Right lobe of liver (tissue), 6 donors: ENCODE measurements around the gene PEAR1. TPM values are rescaled to one million over a fixed set of nuclear protein-coding genes. Genes with fewer than 3 reads are reported as not detected.

Experiments used
- ATAC-seq, 4 donors: fragments of 200-7000 bp; cut with Tn5 transposase; one replicate each; pipeline ENCODE4 v1.9.1; 2020; ENCODE audit warnings: mild to moderate bottlenecking in 4 of 4, moderate library complexity in 4 of 4
- DNase-seq, 3 donors: peaks; one replicate each; pipeline ENCODE4 v3.0.0-alpha.2; 2020
- H3K27ac ChIP-seq, 3 donors: fragments of 200-600 bp; one replicate each; pipeline ENCODE4 v1.8.0; 2022
- H3K27me3 ChIP-seq, 2 donors: fragments of 200-600 bp; one replicate each; pipeline ENCODE4 v1.8.0; 2022
- H3K36me3 ChIP-seq, 4 donors: fragments of 200-600 bp; sonication (generic) in 1 of 4; one replicate each; pipeline versions ENCODE4 v1.5.1 to v1.8.0; 2017 to 2022; ENCODE audit warnings: control low read depth in 1 of 4
- H3K4me1 ChIP-seq, 4 donors: fragments of 200-600 bp; sonication (generic) in 1 of 4; one replicate each; pipeline versions ENCODE4 v1.5.1 to v1.8.0; 2017 to 2022; ENCODE audit warnings: control low read depth in 1 of 4
- H3K4me3 ChIP-seq, 3 donors: fragments of 200-600 bp; one replicate each; pipeline ENCODE4 v1.8.0; 2022
- H3K9me3 ChIP-seq, 4 donors: fragments of 200-600 bp; sonication (generic) in 1 of 4; one replicate each; pipeline versions ENCODE4 v1.5.1 to v1.8.0; 2017 to 2022; ENCODE audit warnings: control low read depth in 1 of 4
- POLR2A ChIP-seq: fragments of 450-650 bp; IDR thresholded peaks from one replicate; pipeline ENCODE4 v1.6.1; 2017; ENCODE audit warnings: antibody characterized with exemption, mild to moderate bottlenecking
- WGBS: methylation state at CpG from one replicate; pipeline ENCODE4 v1.1.6; 2018; ENCODE audit warnings: low coverage, low lambda C conversion rate; ENCODE audit not compliant: insufficient coverage; ENCODE audit errors: missing lambda C conversion rate; 5-methylcytosine and 5-hydroxymethylcytosine counted together
- intact Hi-C, 2 donors: fragments of 100-400 bp; cut with DNase I; formaldehyde crosslinking; loops; one replicate each; pipeline versions ENCODE4 v1.11.2 to v1.14.1; 2022
- total RNA-seq, 6 experiments: library from RNA; depleted of rRNA in 2 of 6; stranded (reverse); fragments of >200 nt in 2 of 6; fragmentation: NEBNext Ultra II Directional in 3 of 6; extraction: Animal tissue kit (Norgen Biotek cat#: 25700) in 3 of 6; gene quantifications; one replicate each; pipeline versions ENCODE4 v1.1.0 to v1.2.4, GENCODE V29; 2016 to 2023
- TF ChIP-seq, protein P1 (sequence below), 4 donors: fragments of 200-600 bp in 3 of 4; fragments of 450-650 bp in 1 of 4; IDR thresholded peaks; one replicate each; pipeline versions ENCODE4 v1.5.1 to v1.8.0; 2016 to 2022; ENCODE audit warnings: antibody characterized with exemption in 4 of 4, mild to moderate bottlenecking in 2 of 4
- donor health status: DM: no; HTN: yes; CAD: no.
- donor health status: DM: no; HTN: no; CAD: no.
- donor health status: DM: no; HTN: no; CAD: no.
- donor health status: DM: no; HTN: yes; CAD: no.
- donor health status: DM: no; HTN: yes; CAD: no.

The PEAR1 gene
- total RNA-seq, 6 experiments from 2014 or later, result 2.2 to 9.8 (median 3.6) TPM

DNA sequence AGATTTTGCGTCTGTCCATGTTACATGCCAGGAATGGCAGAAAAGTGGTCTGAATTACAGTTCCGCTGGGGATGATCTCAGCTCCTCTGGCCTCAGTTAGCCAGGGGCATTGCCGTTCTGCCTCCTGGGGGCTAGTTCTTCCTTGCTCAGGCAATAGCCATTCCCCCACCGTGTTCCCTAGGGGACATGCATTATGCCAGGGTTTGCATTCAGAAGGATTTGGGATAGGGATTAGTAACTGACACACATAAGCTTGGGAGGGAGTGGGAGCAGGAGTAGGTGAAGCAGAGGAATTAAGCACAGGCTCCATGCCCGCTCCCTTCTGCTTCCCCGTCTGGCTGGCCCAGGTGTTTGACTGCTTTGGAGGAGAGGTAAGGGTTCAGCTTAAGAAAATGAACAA, 39.6 kb downstream of the PEAR1 start:
- intact Hi-C loops, result no loop called here
- Histone ChIP-seq H3K36me3 (peaks cover 0 to 12% (median 0%) of the 10 kb centered on the region in 4 donors), H3K4me3 (no peak overlapping the region), H3K27ac (no peak overlapping the region), H3K9me3 (no peaks in the 10 kb centered on the region), H3K27me3 (no peaks in the 10 kb centered on the region), H3K4me1 (no peaks in the 10 kb centered on the region)
- no peak for DNase-seq
- whole genome bisulfite sequencing, result 83% methylated on average over 6 of the region's 6 CpGs
- ATAC-seq, result no peak
- no peak for TF ChIP-seq POLR2A
- TF ChIP-seq, protein P1, sequence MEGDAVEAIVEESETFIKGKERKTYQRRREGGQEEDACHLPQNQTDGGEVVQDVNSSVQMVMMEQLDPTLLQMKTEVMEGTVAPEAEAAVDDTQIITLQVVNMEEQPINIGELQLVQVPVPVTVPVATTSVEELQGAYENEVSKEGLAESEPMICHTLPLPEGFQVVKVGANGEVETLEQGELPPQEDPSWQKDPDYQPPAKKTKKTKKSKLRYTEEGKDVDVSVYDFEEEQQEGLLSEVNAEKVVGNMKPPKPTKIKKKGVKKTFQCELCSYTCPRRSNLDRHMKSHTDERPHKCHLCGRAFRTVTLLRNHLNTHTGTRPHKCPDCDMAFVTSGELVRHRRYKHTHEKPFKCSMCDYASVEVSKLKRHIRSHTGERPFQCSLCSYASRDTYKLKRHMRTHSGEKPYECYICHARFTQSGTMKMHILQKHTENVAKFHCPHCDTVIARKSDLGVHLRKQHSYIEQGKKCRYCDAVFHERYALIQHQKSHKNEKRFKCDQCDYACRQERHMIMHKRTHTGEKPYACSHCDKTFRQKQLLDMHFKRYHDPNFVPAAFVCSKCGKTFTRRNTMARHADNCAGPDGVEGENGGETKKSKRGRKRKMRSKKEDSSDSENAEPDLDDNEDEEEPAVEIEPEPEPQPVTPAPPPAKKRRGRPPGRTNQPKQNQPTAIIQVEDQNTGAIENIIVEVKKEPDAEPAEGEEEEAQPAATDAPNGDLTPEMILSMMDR (IDR thresholded peaks at IDR 0.05), result no peak

DNA sequence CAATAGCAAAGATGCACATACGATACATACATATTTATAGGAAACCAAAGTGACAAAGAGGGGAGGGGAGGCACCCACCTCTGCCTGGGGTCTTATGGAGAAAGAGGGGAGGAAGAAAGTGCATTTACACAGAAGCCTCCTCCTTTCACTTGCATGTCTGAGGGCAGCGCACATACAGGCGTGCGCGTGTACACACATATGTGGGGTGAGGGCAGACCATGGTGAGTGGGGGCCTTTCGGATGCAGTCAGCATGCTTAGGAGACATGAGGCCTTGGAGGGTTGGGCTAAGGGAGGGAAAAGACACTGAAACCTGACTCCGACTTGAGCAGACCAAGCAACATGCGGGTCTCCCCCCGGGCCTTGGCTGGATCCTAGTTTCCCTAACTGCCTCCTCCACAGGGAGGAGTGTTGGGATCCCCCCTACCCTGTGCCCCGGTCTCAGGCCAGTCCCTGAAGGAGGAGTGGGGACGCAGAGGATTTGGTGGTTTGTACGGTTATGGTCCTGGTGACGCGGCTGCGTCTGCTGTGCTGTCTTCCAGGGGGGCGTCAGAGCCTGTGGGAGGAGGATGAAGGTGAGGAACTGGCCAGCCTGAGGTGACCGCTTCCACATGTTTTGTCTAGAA, 42.1 kb downstream of the PEAR1 start:
- WGBS, result 73% methylated on average over 2 of the region's 17 CpGs
- Histone ChIP-seq H3K9me3 (no peaks in the 10 kb centered on the region), H3K36me3 (peaks cover 0 to 32% (median 0%) of the 10 kb centered on the region in 4 donors), H3K4me3 (no peak overlapping the region), H3K27me3 (no peaks in the 10 kb centered on the region), H3K27ac (no peak overlapping the region), H3K4me1 (no peaks in the 10 kb centered on the region)
- ATAC-seq, result no peak
- no peak for TF ChIP-seq POLR2A
- TF ChIP-seq, protein P1 (IDR thresholded peaks at IDR 0.05), result no peak
- no peak for DNase-seq
- intact Hi-C loops, result no loop called here

DNA sequence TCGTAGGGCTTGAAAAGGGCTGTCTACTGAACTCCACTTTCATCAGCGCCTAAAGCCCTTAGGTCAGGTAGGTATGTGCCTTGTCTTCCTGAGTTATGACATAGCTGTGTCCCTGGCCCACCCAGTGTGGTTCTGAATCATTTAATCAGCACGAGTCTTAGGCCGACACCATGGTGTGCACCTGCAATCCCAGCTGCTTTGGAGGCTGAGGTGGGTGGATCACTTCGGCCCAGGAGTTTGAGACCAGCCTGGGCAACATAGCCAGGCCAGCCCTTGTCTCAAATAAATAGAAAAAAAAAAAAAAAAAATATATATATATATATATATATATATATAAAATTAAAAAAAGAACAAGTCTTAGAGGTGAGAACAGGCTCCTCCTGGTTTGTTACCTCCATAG, 42.7 kb downstream of the PEAR1 start:
- ATAC-seq, result no peak
- Histone ChIP-seq H3K9me3 (no peaks in the 10 kb centered on the region), H3K27me3 (no peaks in the 10 kb centered on the region), H3K36me3 (peaks cover 0 to 38% (median 0%) of the 10 kb centered on the region in 4 donors), H3K27ac (no peak overlapping the region), H3K4me3 (no peak overlapping the region), H3K4me1 (no peaks in the 10 kb centered on the region)
- WGBS, result 79% methylated on average over 2 of the region's 5 CpGs
- no peak for DNase-seq
- TF ChIP-seq, protein P1 (IDR thresholded peaks at IDR 0.05), result no peak
- no peak for TF ChIP-seq POLR2A
- intact Hi-C loops, result no loop called here

DNA sequence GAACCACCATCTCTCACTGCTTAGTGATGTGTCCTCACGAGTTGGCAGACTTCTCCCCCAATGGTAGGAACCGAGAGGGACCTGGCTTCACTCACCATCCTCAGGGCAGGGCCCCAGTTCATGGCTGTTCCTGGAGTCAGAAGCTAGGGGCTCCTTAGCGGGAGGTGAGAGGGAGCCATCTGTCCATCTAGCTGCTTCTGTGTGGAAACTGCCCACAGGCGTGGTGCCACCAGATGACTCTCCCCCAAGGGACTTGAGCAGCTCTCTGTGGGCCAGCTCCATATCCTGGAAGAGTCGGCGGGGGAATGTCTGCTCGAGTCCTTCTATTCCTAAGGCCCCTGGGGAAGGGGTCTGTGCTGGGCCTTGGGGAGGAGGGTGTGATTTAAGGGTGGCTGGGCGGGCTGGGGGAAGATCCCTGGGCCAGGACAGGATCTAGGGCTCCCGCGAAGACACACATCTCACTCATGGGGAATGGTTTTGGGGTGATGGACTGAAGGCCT, 43.3 kb downstream of the PEAR1 start:
- intact Hi-C loops, result no loop called here
- WGBS, result no CpG with 5 or more reads among the region's 10 CpGs

More for the DNA sequence above, 43.3 kb downstream of the PEAR1 start:
- Histone ChIP-seq H3K4me3 (no peak overlapping the region), H3K36me3 (peaks cover 0 to 44% (median 0%) of the 10 kb centered on the region in 4 donors), H3K9me3 (no peaks in the 10 kb centered on the region), H3K27me3 (no peaks in the 10 kb centered on the region), H3K27ac (no peak overlapping the region), H3K4me1 (no peaks in the 10 kb centered on the region)
- TF ChIP-seq, protein P1 (IDR thresholded peaks at IDR 0.05), result no peak
- no peak for TF ChIP-seq POLR2A
- ATAC-seq (no peak), DNase-seq (no peak)
